Activated CD4-positive, alpha-beta T cell treated with anti-CD3 and anti-CD28 coated beads, Interleukin-2, amount 50 U/mL, for 16 hours (primary cell): ENCODE results near the gene CDPF1.

Experiments used
- DNase-seq: peaks from one replicate; pipeline ENCODE4 v3.0.0-alpha.2; 2020

Gene CDPF1, protein sequence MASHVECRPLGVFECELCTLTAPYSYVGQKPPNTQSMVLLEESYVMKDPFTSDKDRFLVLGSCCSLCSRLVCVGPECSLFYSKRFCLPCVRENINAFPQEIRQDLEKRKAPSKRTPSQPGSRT

DNA sequence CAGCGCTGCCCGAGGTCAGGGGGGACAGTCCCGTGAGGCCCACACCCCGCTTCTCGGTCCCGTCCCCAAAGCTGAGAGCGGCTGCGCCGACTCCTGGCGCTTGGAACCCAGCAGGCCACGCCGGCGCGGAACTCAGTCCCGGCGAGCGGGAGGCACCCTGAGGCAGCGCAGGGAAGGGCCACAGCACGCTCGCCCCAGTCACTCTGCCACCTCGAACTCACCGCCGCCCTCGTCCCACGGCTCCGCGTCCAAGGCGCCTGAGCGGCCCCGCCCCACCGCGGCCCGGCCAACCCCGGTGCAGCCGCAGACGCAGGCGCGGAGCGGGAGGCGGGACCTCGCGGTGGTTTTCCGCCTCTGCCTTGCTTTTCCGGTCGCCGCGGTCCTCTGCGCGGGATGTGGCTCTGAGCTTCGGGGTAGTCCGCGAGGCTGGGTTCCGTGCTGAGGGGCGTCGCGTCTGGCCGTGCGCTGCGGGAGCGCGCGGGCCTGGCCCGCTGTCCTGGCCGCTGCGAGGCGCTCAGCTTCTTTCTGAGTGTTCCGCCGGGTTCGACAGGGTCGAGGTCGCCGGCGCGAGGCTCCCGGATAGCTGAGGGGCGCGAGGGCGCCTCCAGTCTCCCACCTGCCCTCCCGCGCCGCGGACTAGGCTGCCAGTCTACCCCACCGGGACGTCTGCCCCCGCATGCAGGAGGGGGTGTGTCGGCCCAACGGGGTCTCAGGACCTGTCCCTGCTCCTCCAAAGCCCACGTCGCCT, at the start of gene CDPF1:
TSS of gene CDPF1 (minus strand) at position 259 of the 748 bp plus-strand sequence. CDS start 2,009 bp downstream, outside the sequence.
- peak; percentile 92 for DNase-seq

DNA sequence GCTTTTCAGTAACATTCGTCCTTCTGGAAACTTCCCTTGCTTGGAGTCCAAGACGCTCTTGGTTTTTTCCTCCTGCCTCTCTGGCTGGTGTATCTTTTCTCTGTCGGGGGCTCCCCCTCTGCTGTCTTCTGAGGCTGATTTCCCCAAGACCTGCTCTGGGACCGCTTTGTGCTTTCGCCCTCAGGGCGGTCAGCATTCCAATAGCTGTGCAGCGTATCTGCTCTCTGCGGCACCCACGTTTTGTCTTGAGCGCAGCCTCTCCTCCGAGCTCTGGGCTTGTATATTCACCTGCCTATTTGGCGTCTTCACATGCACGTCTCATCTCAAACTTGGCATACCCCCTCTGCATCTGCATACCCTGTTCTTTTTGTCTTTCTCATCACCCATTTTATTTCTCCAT, 49.0 kb upstream of the CDPF1 start:
- no peak for DNase-seq

DNA sequence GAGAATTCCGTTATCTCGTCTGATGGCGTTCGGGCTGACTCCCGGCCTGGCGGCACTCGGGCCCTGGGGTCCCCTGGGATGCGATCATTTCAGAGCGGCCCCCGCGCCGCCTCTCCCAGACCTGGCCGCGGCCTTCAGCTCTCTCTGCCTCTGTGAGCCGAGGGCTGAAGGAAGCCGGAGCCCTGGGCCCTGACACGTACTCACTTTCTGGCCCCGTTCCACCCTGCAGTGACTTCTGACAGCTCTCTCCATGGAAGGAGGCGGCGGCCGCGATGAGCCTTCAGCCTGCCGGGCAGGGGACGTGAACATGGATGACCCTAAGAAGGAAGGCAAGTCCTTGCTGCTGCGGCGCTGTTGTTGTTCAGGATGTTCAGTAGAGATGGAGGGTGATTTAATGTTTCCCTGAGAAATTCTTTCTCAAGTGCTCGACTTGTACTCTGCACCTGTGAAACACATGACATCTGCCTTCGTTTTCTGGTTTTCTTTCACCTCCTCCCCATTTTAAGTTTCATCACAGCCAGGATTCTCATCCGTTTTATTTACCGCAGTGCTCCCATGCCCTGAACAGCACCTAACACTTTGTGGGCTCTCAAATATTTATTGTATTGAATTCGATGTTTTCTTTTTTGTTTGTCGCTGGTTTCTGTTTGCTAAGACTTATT, 47.2 kb upstream of the CDPF1 start:
- DNase-seq = peak; percentile 29

DNA sequence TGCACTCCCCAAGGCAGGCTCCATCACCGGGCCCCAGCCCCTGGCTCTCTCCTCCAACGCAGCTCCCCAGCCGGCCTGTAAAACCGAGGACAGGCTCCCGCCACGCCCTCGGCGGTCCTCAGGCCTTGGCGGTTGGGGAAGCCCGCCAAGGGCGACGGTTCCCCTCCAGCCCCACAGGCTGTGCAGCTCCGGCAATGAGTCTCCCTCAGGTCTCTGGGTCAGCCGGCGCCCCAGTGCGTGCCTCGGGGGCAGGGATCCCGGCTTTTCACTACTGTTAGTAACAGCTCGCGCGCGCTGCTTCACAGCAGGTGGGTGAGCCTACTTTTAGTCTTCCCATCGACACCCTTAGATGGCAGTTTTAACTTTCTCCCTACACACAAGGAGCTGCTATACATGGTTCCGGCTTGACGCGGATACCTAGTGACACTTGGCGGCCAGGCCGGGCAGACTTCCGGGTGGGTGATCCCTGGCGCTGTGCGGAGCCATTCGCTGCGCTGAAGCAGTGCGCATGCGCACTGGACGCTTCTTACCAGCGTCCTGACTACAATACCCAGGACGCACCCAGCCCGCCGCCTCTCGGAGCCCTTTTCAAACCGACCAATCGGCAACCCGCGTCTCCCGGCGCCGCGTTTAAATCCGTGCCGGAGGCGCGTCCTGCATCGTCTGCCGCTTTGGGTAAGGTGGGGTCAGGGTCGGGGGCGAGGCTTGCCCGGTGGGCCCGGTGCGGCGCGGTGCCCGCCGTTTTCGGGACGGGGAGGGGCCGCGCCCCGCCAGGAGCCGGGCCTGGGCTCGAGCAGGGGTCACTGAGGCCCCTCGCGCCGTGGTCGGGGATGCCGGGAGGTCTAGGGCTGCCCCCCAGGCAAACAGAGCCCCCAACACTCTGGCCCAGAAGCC, 46.4 kb upstream of the CDPF1 start, which contains the start of gene GTSE1:
TSS of gene GTSE1 (plus strand) at position 614 of the 894 bp plus-strand sequence. CDS start 531 bp downstream, outside the sequence.
- DNase-seq = peak; percentile 99

DNA sequence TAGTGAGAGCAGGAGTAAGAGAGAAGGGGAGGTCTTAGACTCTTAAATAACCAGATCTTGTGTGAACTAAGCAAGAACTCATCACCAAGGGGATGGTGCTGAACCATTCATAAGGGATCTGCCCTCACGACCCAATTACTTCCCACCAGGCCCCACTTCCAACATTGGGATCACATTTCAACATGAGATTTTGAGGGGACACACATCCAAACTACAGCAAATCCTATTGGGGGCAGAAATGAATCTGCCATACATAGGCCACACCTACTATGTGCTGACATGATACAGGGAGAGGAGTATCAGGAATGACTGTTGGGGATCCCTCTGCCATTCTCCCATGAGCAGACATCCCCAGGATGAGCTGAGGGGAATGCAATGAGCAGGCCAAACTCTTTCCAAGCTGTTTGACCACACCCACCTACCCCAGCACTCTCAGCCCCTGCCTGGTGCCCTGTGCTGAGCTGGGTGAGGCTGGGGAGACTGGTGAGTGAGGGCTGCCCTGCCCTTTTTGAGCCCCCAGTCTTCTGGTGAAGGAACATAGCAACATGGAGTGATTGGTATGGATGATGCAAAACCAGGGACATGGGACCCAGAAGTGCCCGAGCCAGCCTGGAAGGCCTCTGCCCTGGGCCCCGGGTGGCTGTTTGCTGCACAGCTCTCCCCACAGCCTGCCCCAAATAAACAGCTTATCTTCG, 45.3 kb upstream of the CDPF1 start:
- DNase-seq = no peak

DNA sequence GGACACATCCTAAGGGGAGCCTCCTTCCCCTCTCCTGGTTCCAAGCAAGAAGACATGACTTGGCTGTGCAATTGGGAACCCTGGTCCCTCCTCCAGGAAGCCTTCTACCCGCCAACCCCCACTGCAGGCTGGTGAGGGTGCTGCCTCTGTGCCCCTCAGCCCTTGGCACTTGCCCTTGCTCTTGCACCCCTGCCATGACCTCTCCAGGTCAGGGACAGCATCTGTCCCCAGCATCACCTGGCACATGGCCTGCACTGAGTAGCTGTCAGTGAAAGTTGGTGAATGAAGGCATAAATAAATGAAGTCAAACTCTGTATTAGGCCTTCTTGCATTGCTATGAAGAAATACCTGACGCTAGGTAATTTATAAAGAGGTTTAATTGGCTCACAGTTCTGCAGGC, 44.7 kb upstream of the CDPF1 start:
- no peak for DNase-seq

DNA sequence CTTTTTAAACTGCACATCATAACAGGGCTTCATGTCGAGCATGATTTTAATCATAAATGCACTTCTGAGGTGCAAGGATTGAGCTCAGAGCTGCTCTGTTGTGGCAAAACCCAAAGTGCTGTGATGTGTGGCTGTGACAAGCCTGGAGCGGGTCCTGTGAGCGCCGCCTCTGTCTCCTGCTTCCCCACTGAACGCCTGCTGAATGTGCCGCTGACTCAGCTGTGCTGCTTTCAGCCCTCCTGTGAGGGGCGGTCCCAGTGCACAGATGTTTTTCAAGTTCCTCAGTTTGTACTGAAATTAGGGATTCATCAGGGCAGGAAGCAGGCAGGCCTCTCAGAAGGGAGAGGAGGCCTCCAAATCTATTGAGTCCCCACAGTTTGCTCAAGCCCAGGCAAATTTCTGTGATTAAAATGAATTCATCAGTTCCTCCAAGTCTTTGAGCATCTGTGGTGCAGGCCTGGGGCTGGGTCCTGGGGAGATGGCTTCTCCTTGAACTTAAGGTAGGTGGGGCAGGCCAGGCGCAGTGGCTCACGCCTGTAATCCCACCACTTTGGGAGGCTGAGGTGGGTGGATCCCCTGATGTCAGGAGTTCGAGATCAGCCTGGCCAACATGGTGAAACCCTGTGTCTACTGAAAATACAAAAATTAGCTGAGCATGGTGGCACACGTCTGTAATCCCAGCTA, 43.6 kb upstream of the CDPF1 start:
- DNase-seq = no peak

DNA sequence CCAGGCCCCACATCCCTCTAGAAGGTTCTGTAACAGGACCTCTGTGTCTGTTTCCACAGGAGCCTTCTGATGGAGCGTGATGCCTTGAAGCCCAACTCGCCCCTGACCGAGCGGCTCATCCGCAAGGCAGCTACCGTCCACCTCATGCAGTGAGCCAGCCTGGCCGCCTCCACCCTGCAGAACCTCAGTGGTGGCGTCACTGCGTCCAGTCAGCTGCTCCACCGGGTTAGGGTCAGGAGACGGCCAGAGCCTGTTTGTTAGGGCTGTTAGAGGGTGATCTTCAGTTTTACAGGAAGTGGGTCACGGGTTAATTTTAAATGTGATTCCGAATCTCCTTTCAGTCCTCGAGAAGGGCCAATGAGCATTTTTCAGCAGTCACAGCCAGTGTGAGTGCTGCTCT, 42.6 kb upstream of the CDPF1 start:
- DNase-seq = no peak

DNA sequence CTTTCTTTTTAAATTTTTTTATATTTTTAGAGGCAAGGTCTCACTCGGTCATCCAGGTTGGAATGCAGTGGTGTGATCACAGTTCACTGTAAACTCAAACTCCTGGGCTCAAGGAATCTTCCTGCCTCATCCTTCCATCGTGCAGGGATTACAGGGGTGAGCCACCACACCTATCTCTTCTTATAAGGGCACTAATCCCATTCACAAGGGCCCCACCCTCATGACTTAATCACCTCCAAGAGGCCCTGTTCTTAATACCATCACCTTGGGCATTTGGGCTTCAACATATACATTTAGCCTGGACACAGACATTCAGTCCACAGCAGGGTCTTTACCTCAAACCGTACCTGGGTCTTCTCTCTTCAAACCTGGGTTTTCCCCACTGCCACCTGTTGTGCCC, 42.1 kb upstream of the CDPF1 start:
- DNase-seq = no peak

DNA sequence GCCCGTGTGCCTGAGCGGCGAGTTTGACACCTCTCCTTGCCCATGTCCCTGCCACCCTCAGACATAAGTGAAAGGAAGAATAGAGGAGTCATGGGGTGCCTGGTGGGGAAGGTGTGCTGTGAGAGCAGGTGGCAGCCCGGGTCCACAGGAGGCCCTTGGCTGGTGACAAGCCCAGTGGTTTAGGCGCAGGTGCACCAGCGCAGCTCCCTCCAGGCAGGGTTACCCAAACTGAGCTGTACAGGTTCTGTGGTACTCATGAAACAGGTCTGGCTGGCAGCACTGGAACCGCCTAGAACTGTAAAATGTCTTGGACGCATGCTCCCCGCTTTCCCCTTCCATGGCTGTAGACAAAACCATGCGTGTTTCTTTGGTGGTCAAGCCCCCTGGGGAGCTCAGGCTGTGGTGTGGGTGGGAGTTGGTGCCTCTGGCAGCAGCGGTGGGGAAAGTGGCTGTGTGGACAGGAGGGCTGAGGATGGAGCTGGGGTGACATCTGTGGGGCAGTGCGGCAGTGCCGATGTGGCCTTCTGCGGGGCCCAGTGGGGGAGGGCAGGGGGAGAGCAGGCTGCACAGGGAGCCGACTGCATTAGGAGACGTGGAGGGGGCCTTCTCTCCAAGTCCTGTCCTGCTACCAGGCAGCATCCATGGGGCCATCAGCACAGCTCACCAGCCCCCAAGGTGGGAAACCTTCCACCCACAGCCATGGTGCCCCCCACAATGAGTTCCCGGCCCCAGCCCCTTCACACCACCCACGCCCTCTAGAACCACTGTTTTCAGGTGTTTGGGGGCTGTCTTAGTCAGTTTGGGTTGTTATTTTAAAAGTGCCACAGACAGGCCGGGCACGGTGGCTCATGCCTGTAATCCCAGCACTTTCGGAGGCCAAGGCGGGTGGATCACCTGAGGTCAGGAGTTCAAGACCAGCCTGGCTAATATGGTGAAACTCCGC, 41.0 kb upstream of the CDPF1 start:
- no peak for DNase-seq

DNA sequence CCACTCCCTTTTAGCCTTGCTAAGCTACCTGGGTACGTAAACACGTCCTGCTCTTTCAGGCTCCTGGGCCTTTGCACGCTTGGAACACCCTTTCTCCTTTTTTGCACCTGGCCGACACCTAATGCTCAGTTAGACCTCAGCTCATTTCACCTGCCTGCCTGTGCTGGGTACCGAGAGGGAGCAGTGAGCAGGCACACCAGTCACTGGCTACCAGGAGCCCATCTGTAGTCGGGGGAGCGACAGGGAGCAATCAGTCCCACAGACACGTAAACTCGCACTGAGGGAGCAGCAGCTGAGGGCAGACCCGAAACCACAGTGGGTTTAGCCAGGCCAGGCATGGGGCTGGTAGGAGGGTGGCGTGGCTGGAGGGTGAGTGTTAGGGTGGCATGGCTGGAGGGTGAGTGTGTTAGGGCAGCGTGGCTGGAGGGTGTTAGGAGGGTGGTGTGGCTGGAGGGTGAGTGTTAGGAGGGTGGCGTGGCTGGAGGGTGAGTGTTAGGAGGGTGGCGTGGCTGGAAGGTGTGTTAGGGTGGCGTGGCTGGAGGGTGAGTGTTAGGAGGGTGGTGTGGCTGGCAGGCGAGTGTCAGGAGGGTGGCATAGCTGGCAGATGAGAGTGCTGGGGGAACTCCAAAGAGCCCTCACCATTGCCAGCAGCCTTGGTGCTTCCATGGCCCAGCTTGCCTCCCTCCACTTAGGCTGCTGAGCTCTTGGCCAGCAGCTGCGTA, 40.2 kb upstream of the CDPF1 start:
- no peak for DNase-seq

DNA sequence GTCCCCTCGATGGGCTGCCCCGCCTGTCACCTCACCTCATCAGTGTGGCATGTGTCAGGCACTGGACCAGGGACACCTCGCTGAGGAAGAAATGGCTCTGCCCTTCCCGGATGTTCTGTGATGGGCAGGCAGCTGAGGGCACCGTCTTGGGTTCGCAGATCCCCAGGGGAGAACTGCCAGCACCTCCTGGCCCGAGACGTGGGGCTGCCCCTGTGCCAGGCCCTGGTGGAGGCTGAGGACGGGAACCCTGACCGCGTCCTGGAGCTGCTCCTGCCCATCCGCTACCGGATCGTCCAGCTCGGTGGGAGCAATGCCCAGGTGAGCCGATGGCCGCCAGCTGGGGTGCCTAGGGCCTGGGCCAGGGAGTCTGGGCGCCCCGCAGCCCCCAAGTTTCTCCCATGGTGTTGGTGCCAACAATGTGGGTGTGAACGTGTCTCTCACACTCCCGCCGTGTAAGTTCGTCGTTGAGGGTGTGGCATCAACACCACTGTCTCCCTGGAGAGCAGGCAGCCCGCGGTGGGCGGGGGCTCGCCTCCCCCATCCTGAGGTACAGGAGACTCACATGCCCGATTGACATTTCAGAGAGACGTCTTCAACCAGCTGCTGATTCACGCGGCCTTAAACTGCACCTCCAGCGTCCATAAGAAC, 39.3 kb upstream of the CDPF1 start:
- DNase-seq = no peak

DNA sequence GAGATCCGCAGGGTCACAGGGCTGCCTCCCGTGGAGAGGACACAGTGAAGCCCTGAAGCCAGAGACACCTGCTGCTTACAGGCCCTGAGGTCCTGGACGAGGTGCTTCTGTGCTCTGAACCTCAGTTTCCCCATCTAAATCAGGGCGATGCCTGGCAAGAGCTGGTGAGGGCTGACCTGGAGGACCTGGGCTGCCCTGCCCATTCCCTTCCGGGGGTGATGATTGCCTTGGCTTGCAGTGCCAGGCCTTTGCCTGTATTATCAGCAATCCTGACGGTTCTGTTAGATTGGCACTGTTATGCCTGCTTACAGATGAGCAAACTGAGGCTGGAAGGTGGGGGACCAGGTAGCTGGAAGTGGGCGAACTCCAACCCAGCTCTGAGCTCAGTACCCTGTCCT, 38.8 kb upstream of the CDPF1 start:
- DNase-seq = no peak

DNA sequence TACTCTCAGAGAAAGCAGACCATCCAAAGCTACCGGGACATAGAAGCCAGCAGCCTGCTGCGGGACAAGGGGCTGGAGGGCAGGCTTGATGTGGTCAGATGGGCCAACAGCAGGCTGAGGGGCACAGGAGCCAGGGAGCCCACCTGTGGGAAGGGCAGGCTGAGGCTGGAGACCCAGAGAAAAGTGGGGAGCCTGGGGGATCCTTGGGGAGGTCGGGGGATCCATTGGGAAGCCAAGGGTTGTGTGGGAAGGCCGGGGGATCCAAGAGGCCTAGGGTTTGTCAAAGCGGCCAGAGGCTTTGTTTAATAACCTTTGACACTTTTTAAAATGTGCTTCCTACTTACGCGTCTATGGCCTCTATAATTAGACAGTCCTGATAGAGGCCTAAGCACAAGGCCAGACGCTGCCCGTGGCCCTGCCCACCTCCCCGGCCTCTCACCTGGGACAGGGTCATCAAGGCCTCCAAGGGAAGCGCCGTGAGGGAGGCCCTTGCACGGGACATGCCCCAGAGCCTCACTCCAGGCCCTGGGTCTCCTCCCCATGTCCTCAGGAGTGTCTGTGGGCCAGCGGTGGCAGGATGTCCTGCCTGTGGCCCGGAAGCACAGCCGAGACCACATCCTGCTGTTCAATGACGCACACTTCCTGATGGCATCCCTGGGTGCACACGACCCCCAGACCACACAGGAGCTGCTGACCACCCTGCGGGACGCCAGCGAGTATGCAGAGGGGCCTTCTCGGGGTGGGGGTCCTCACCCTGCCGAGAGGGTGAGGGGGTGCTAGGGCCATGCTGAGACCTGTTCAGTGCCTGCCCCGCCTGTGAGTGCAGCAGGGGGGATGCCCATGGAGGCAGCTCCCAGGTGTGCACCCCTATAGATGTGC, 38.0 kb upstream of the CDPF1 start:
- DNase-seq = peak; percentile 67

DNA sequence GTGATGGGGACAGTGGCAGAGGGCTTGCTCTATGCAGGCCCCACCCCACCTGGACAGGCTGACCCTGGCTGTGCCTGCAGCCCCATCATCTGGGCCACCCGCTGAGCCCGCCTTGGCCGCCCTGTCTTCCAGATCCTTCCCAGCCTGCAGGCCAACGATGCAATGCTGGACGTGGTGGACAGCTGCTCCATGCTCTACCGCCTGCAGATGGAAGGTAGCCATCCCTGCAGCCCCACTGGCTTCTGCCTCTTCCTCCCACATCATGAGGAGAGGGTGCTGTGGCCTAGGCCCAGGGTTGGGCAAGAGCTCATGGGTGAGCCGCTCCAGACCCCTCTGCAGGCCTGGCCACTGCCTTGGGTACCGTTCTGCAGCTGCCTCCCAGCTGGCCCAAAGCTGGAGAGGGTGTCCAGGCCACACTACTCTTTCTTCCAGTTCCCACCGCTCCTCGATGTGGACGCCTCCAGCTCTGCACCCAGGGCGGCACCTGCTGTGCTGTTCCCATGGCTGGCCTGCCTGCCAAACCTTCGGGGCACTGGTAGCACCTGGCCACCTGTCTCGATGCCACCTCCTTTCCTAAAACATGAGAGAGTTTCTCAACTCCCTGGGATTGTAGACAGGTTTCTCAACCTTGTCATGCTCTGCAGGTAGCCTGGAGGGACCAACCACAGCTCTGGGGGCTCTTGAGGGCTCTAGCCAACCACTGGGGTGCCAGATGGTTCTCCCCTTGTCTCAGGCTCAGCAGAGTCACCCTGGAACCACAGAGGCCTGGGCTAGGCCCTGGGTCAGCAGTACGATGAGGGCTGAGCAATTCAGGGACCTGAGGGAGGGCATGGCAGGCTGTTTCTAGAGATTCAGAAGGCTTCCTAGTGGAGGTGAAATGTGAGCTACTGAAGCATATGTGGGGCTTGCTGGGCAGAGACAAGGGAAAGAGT, 37.1 kb upstream of the CDPF1 start:
- DNase-seq = no peak

DNA sequence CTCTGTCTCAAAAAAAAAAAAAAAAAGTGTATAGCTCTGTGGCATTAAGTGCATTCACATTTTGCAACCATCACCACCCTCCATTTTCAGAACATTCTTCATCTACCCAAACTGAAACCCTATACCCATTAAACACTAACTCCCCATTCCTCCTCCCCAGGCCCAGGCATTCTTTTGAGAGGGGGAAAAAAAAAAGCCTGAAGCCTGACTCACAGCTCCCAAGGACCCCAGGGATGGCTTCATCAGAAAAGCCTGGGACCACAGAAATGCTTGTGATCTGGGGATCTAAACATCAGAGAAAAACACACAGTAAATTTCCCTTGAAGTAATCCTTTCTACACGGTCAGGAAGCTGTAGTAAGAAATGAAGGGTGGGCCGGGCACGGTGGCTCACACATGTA, 35.9 kb upstream of the CDPF1 start:
- DNase-seq = no peak
